GM19025 (cell line): ENCODE data around the gene KLHL36.
"Not testable (repeated sequence)": the region's sequence is repeated elsewhere in the genome, so short reads cannot be mapped to it uniquely, and the experiment has no call there.

Experiments
- ATAC-seq: cut with Tn5 transposase; IDR thresholded peaks from one replicate; pipeline ENCODE4 v1.9.1; 2021; ENCODE audit warnings: mild to moderate bottlenecking, low read depth, moderate library complexity; ENCODE audit not compliant: unreplicated experiment

Gene KLHL36

GRCh38 chr16:84690088-84690819 is 41.9 kb downstream of the KLHL36 start:
- no peak for ATAC-seq

DNA sequence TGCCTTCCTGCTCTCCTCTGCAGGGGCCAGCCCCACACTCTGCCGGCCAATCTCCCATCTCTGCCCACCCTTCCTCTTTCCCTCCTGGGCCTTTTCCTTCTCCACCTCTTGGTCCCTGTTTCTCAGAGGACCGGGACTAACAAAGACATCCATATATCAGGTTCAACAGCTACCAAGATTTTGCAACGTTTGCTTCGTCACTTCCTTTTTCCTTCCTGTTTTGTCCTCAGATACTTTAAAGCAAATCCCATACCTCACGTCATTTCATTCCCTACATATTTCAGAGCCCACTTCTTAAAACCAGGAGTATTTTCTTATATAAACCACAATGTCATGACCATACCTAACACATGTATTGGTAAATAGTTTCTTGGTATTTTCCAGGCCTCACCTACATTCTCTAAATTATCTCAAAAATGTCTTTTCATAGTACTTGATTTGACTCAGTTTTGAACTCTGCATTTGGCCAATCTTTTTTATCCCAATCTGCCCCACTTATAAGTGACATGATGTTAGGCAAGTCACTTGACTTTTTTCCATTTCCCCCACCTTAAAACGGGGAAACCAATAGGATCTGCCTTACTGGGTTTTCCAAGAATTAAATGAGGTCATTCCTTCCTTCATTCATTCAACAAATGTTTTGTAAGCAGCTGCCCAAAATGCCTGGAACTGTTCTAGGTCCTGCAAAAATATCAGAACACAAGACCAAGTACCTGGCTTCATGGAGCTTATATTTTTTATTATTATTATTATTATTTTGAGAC is 44.3 kb downstream of the KLHL36 start:
- no peak for ATAC-seq

GRCh38 chr16:84693869-84694268 is 45.6 kb downstream of the KLHL36 start:
- not testable (repeated sequence) for ATAC-seq

- ATAC-seq, result no peak
Observed at GRCh38 chr16:84694980-84695379, 46.7 kb downstream of the KLHL36 start.

- ATAC-seq, result peak; percentile 11
Observed at GRCh38 chr16:84699147-84699711, 50.9 kb downstream of the KLHL36 start.

DNA sequence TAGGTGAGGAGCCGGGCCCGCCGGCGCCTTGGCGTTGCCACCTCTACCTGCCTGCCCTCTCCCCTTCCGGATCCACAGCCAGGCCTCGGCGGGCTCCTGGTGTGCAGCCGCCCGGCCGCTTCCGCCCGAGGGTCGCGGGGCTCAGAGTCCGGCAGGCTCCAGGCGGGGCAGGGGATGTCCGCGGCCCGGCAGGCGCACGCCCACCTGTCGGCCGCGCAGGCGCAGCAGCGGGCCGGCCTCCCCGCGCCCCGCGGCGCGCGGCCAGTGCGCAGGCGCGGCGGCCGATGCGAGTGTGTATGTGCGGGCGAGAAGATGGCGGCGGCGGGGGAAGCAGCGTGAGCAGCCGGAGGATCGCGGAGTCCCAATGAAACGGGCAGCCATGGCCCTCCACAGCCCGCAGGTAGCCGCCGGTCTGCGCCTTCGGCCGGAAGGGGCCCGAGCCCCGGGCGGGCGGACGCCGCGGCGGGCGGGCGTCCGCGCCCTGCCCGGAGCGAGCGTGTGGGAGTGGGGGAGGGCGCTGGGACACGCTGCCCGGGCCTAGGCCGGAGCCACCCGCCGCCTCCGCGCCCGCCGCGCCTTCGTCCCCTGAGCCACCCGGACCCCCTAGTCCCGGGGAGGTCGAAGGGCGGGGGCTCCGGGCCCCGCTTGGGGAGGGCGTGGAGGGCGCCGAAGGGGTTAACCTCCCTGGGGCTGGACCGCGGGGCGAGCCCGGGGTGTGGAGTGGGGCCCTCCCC is 51.6 kb downstream of the KLHL36 start, which contains the start of gene USP10:
Gene USP10, plus strand, starts transcription at position 289 of the 734 bp plus-strand sequence. Its CDS starts 91 bp downstream, at position 380.
- ATAC-seq, result peak; percentile 67

DNA sequence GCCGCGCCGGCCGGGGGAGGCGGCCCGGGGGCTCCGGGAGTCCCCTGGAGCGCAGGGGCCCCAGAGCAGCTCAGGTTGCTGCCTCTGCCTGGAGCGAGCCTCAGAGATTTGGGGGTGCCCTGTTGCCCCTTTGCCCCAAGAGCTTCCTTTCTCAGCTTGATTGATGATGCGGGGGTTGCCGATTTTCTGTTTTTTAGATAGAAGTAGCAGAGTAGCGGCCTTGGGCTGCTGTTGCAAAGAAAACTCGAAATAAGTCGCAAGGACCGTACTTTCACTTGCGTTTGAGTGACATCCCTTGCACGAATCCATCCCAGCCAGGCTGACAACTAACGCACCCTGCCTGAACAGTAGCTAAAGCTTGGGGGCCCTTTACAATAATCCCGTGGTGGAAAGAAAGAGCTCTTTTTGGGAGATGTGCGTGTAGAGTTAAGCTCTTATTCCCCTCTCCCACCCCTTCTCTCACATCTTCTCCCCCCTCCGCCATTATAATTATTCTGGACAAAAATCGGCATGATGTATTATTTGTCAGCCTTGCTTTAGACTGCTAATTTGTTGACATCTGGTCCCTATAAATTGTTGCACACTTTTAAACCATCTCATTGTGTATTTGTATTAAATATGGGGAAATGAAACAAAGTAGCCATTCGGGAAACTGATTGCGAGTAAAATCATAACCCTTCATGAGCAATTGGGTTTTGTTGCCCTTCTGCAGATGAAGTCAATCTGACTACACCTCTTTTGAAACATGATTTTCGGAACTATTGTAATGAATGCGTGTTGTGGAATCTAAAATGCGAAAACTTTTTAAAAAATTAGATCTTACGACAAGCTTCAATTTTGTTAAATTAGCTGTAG is 52.4 kb downstream of the KLHL36 start:
- peak; percentile 24 for ATAC-seq

- no peak for ATAC-seq
Observed at GRCh38 chr16:84703681-84704080, 55.4 kb downstream of the KLHL36 start.

DNA sequence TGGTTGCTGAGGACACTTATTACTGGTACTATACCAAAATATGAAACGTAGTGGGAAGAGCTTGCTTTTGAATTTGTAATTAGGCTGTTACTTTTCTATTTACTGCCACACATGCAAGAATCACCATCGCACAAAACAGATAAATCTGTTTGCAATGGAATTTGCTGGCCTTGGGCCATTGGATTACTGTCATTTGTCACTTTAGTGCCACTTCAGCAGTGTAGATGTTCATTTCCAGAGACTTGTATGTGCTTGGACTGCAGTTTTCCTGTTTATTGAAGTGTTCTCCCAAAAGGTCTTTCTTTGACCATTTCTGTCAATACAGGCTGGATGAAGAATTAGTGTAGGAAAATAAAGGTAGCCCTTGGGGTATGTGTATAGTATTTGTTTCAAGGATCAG is 55.9 kb downstream of the KLHL36 start:
- no peak for ATAC-seq

DNA sequence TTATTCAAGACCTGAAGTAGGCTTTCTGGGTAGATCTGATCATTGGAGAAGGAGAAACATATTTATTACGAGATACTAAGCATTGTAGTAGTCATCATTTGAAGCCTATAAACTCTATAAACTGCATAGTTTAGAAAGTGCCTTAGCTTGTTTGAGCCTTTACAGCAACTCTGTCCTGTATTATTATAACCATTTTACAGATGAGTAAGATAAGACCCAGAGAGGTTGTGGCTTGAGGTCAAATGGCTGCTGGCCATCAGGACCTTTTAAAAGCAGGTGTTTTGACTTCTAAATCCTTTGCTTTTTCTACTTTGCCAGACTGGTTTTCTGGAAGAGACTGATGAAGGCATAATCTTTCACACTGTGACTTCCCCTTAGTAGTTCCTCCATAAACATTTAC is 58.5 kb downstream of the KLHL36 start:
- no peak for ATAC-seq

GRCh38 chr16:84709609-84710008 is 61.3 kb downstream of the KLHL36 start:
- ATAC-seq, result no peak

DNA sequence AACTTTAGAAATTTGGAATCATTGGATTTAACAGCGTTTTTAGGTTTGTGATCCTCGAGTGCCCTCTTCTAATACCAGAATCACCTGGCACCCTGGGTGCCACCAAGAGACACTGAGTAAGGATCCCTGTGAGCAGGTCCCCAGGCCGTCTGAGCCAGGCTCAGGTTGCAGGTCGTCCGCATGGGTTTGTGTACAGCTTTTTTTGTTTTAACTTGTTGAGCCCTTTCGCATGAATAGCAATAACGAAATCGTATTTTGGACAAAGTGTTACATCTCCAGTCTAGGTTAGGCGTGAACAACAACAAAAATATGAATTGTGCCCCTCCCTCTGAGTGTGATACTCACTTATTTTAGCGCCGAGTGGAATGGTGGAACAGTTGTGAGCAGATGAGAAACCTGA is 62.4 kb downstream of the KLHL36 start:
- no peak for ATAC-seq
